Chondrocyte (in vitro differentiated cells): ENCODE results near the gene TIAM2. TPM values are rescaled to one million over a fixed set of nuclear protein-coding genes. Genes with fewer than 3 reads are reported as not detected.

ENCODE experiments used
- DNase-seq: peaks from one replicate; pipeline ENCODE4 v3.0.0; 2021; ENCODE audit warnings: mixed read lengths, low spot score
- H3K27ac Mint-ChIP-seq: one replicate; pipeline ENCODE4 v1.8.0; 2021; ENCODE audit warnings: mild to moderate bottlenecking, moderate library complexity, mixed read lengths; ENCODE audit not compliant: unreplicated experiment
- H3K27me3 Mint-ChIP-seq: 2 replicates; pipeline ENCODE4 v1.8.0; 2021; ENCODE audit warnings: low read depth, mixed read lengths
- H3K36me3 Mint-ChIP-seq: 2 replicates; pipeline ENCODE4 v1.8.0; 2021; ENCODE audit warnings: low read depth, mixed read lengths
- H3K4me1 Mint-ChIP-seq: 2 replicates; pipeline ENCODE4 v1.8.0; 2021; ENCODE audit warnings: low read depth, mild to moderate bottlenecking, mixed read lengths
- H3K4me3 Mint-ChIP-seq: one replicate; pipeline ENCODE4 v1.8.0; 2021; ENCODE audit warnings: mild to moderate bottlenecking, moderate library complexity, mixed read lengths; ENCODE audit not compliant: unreplicated experiment
- H3K9me3 Mint-ChIP-seq: 2 replicates; pipeline ENCODE4 v1.8.0; 2021; ENCODE audit warnings: low read depth, mixed read lengths
- CTCF ChIP-seq: fragments of 200-600 bp; sonication (generic); IDR thresholded peaks from 2 replicates; pipeline ENCODE4 v1.5.0; 2021; ENCODE audit warnings: antibody characterized with exemption, mild to moderate bottlenecking, moderate library complexity
- total RNA-seq: library from RNA; stranded (reverse); gene quantifications from 3 replicates; pipeline ENCODE4 v1.2.1, GENCODE V29; 2021

The TIAM2 gene
- total RNA-seq, 1 donor from 2014 or later, result 13.8 TPM

- Mint-ChIP-seq H3K4me1 (peaks cover 58% of the 10 kb centered on the region), H3K9me3 (no peaks in the 10 kb centered on the region), H3K27me3 (no peaks in the 10 kb centered on the region), H3K27ac (peak overlapping the region; percentile 94), H3K4me3 (peak overlapping the region; percentile 30), H3K36me3 (no peaks in the 10 kb centered on the region)
- TF ChIP-seq CTCF, result no peak
- DNase-seq, result no peak
Measured at GRCh38 chr6:155154158-155154830, 159.2 kb downstream of the TIAM2 start.

- Mint-ChIP-seq H3K27me3 (no peaks in the 10 kb centered on the region), H3K4me1 (peaks cover 58% of the 10 kb centered on the region), H3K9me3 (no peaks in the 10 kb centered on the region), H3K36me3 (no peaks in the 10 kb centered on the region), H3K27ac (peak overlapping the region; percentile 14), H3K4me3 (no peak overlapping the region)
- no peak for DNase-seq
- no peak for TF ChIP-seq CTCF
Measured at GRCh38 chr6:155155787-155156447, 160.8 kb downstream of the TIAM2 start.

- Mint-ChIP-seq H3K27ac (peak overlapping the region; percentile 29), H3K36me3 (no peaks in the 10 kb centered on the region), H3K4me3 (no peak overlapping the region), H3K27me3 (no peaks in the 10 kb centered on the region), H3K9me3 (no peaks in the 10 kb centered on the region), H3K4me1 (peaks cover 58% of the 10 kb centered on the region)
- DNase-seq, result no peak
- TF ChIP-seq CTCF, result no peak
Measured at GRCh38 chr6:155157101-155157500, 162.0 kb downstream of the TIAM2 start.

- no peaks in the 10 kb centered on the region for H3K9me3 Mint-ChIP-seq
- DNase-seq, result no peak
- no peaks in the 10 kb centered on the region for H3K27me3 Mint-ChIP-seq
- H3K27ac Mint-ChIP-seq, result peak overlapping the region; percentile 92
- no peak for TF ChIP-seq CTCF
- no peaks in the 10 kb centered on the region for H3K36me3 Mint-ChIP-seq
- peaks cover 53% of the 10 kb centered on the region for H3K4me1 Mint-ChIP-seq
- H3K4me3 Mint-ChIP-seq, result no peak overlapping the region
Measured at GRCh38 chr6:155158030-155158843, 163.1 kb downstream of the TIAM2 start.

- Mint-ChIP-seq H3K36me3 (peaks cover 7% of the 10 kb centered on the region), H3K4me1 (peaks cover 15% of the 10 kb centered on the region), H3K27me3 (no peaks in the 10 kb centered on the region), H3K4me3 (no peak overlapping the region), H3K27ac (no peak overlapping the region), H3K9me3 (no peaks in the 10 kb centered on the region)
- DNase-seq, result no peak
- no peak for TF ChIP-seq CTCF
Measured at GRCh38 chr6:155162682-155163081, 167.6 kb downstream of the TIAM2 start.
